ENCODE data around the gene B3GNT3.

- TF ChIP-seq CTCF (IDR thresholded peaks at IDR 0.05) = no peak
- TF ChIP-seq POLR2A (IDR thresholded peaks at IDR 0.05) = peak; percentile 50
Measured at GRCh38 chr19:17841371-17841809, 46.5 kb downstream of the B3GNT3 start.

Data from ovary (tissue), 3 donors.